SK-N-SH (cell line): ENCODE measurements around the gene ITGBL1. TPM values are rescaled to one million over a fixed set of nuclear protein-coding genes. Genes with fewer than 3 reads are reported as not detected.

Experiments used
- CTCF ChIA-PET: fragments of 300-600, 350-600 bp; formaldehyde crosslinking; extraction: SDS; loops from one replicate; lab custom pipeline; 2021; lab: Yijun Ruan, JAX
- POLR2A ChIA-PET: fragments of 350-600 bp; sonication (Branson Sonifier 250); formaldehyde crosslinking; extraction: SDS; loops from one replicate; lab custom pipeline; 2020; ENCODE audit warnings: antibody characterized with exemption, inconsistent platforms; lab: Yijun Ruan, JAX
- DNase-seq: peaks from one replicate; pipeline ENCODE4 v3.0.0; 2012
- H2AFZ ChIP-seq: fragments of 200-600 bp; sonication (generic); 2 replicates; pipeline ENCODE4 v1.8.1; 2016; ENCODE audit warnings: antibody characterized with exemption, mild to moderate bottlenecking, low read depth
- H3F3A ChIP-seq: fragments of 200-600 bp; sonication (generic); replicated peaks from 2 replicates; pipeline ENCODE3; 2016; ENCODE audit warnings: antibody characterized with exemption, mild to moderate bottlenecking; ENCODE audit not compliant: insufficient read depth
- H3K27ac ChIP-seq, 2 experiments: fragments of 200-500 bp in 1 of 2; fragments of 200-600 bp in 1 of 2; sonication (Bioruptor generic) in 1 of 2; sonication (generic), shearing (Covaris generic) in 1 of 2; 2 replicates each; pipeline versions ENCODE4 v1.5.1 to v1.6.1; 2014 to 2016; ENCODE audit warnings: low read depth in 2 of 2, inconsistent platforms in 1 of 2, low read length in 1 of 2, mild to moderate bottlenecking in 1 of 2, mixed read lengths in 1 of 2
- H3K27me3 ChIP-seq: fragments of 200-600 bp; sonication (generic), shearing (Covaris generic); 2 replicates; pipeline ENCODE4 v1.6.1; 2016; ENCODE audit warnings: mixed run types; ENCODE audit not compliant: insufficient read depth
- H3K36me3 ChIP-seq, 2 experiments: fragments of 200-500 bp in 1 of 2; fragments of 200-600 bp in 1 of 2; sonication (Bioruptor generic) in 1 of 2; sonication (generic) in 1 of 2; replicated peaks in 1 of 2; 2 replicates each; pipeline versions ENCODE3 to v1.5.1; 2014 to 2016; ENCODE audit warnings: low read length in 1 of 2, mild to moderate bottlenecking in 1 of 2; ENCODE audit not compliant: insufficient read depth in 2 of 2, control insufficient read depth in 1 of 2
- H3K4me1 ChIP-seq, 2 experiments: fragments of 200-500 bp in 1 of 2; fragments of 200-600 bp in 1 of 2; sonication (Bioruptor generic) in 1 of 2; sonication (generic), shearing (Covaris generic) in 1 of 2; 2 replicates each; pipeline versions ENCODE4 v1.5.1 to v1.6.1; 2014 to 2016; ENCODE audit warnings: low read depth in 1 of 2, low read length in 1 of 2, mixed run types in 1 of 2; ENCODE audit not compliant: insufficient read depth in 2 of 2, control insufficient read depth in 1 of 2
- H3K4me2 ChIP-seq: fragments of 200-600 bp; sonication (generic), shearing (Covaris generic); 2 replicates; pipeline ENCODE4 v1.6.1; 2017; ENCODE audit warnings: mixed run types
- H3K4me3 ChIP-seq, 2 experiments: fragments of 200-500 bp in 1 of 2; fragments of 200-600 bp in 1 of 2; sonication (Bioruptor generic) in 1 of 2; sonication (generic), shearing (Covaris generic) in 1 of 2; 2 replicates each; pipeline versions ENCODE4 v1.5.1 to v1.8.1; 2014 to 2016; ENCODE audit warnings: low read depth in 2 of 2, inconsistent platforms in 1 of 2, low read length in 1 of 2, mild to moderate bottlenecking in 1 of 2, mixed read lengths in 1 of 2, moderate library complexity in 1 of 2
- H3K79me2 ChIP-seq: fragments of 200-600 bp; sonication (generic); 2 replicates; pipeline ENCODE4 v1.8.1; 2017; ENCODE audit warnings: mild to moderate bottlenecking; ENCODE audit not compliant: insufficient read depth
- H3K9ac ChIP-seq: fragments of 200-600 bp; sonication (generic); 2 replicates; pipeline ENCODE4 v1.6.1; 2017; ENCODE audit warnings: mixed run types
- H3K9me2 ChIP-seq: fragments of 200-600 bp; sonication (generic); 2 replicates; pipeline ENCODE4 v1.6.1; 2017; ENCODE audit warnings: mixed run types
- H3K9me3 ChIP-seq: fragments of 200-600 bp; sonication (generic); 2 replicates; pipeline ENCODE4 v1.6.1; 2017; ENCODE audit warnings: mixed run types, mild to moderate bottlenecking, moderate library complexity
- H4K20me1 ChIP-seq: fragments of 200-600 bp; sonication (generic); 2 replicates; pipeline ENCODE4 v1.6.1; 2017; ENCODE audit warnings: mild to moderate bottlenecking, mixed run types; ENCODE audit not compliant: insufficient read depth
- CHD2 ChIP-seq: fragments of 150-350 bp; IDR thresholded peaks from 2 replicates; pipeline ENCODE4 v1.6.1; 2018; ENCODE audit warnings: low read length; ENCODE audit not compliant: partially characterized antibody
- ELF1 ChIP-seq: IDR thresholded peaks from 2 replicates; pipeline ENCODE4 v1.4.0; 2012
- EP300 ChIP-seq, 2 experiments: IDR thresholded peaks; 2 replicates each; pipeline versions ENCODE4 v1.4.0 to v1.6.1; 2012; ENCODE audit warnings: borderline replicate concordance in 1 of 2, low read depth in 1 of 2, low read length in 1 of 2
- EZH2phosphoT487 ChIP-seq: fragments of 200-600 bp; sonication (generic); IDR thresholded peaks from 2 replicates; pipeline ENCODE4 v1.6.1; 2017; ENCODE audit warnings: low read depth, mixed run types, mild to moderate bottlenecking, antibody characterized with exemption, moderate library complexity, borderline replicate concordance
- FOSL2 ChIP-seq: IDR thresholded peaks from 2 replicates; pipeline ENCODE4 v1.4.0; 2012; ENCODE audit warnings: low read depth, mild to moderate bottlenecking, moderate library complexity, borderline replicate concordance
- JUND ChIP-seq: IDR thresholded peaks from 2 replicates; pipeline ENCODE4 v1.4.0; 2012
- MXI1 ChIP-seq: IDR thresholded peaks from 2 replicates; pipeline ENCODE4 v1.6.1; 2012; ENCODE audit warnings: mild to moderate bottlenecking, low read depth, low read length, improper control_type of control experiment
- POLR2AphosphoS5 ChIP-seq: IDR thresholded peaks from 2 replicates; pipeline ENCODE4 v1.6.1; 2012; ENCODE audit warnings: low read depth, low read length
- RAD21 ChIP-seq: IDR thresholded peaks from 2 replicates; pipeline ENCODE4 v1.6.1; 2012; ENCODE audit warnings: mild to moderate bottlenecking, low read length
- RXRA ChIP-seq: IDR thresholded peaks from 2 replicates; pipeline ENCODE4 v1.4.0; 2012; ENCODE audit warnings: low read depth, mild to moderate bottlenecking, borderline replicate concordance
- TAF1 ChIP-seq: IDR thresholded peaks from 2 replicates; pipeline ENCODE4 v1.6.1; 2012; ENCODE audit warnings: low read depth, mild to moderate bottlenecking, low read length, moderate library complexity, borderline replicate concordance
- WGBS: methylation state at CpG from one replicate; pipeline ENCODE4 v1.1.6; 2017; ENCODE audit warnings: low lambda C conversion rate; 5-methylcytosine and 5-hydroxymethylcytosine counted together
- polyA plus RNA-seq, 3 experiments: library from polyadenylated mRNA; depleted of rRNA; stranded (reverse); fragments of >200 nt; gene quantifications; 2 replicates each; pipeline ENCODE4 v1.2.3, GENCODE V29; 2012
- TF ChIP-seq, protein P1 (sequence below): IDR thresholded peaks from 2 replicates; pipeline ENCODE4 v1.4.0; 2012; ENCODE audit warnings: low read depth, borderline replicate concordance
- TF ChIP-seq, protein P2 (sequence below): IDR thresholded peaks from 2 replicates; pipeline ENCODE4 v1.6.1; 2012; ENCODE audit warnings: mild to moderate bottlenecking, low read depth, low read length, moderate library complexity
- TF ChIP-seq, protein P3 (sequence below): IDR thresholded peaks from 2 replicates; pipeline ENCODE4 v1.4.0; 2012; ENCODE audit warnings: low read depth
- TF ChIP-seq, protein P4 (sequence below): fragments of 150-350 bp; IDR thresholded peaks from 2 replicates; pipeline ENCODE4 v1.6.1; 2016; ENCODE audit warnings: mild to moderate bottlenecking, low read depth, low read length
- TF ChIP-seq, protein P5 (sequence below): IDR thresholded peaks from 2 replicates; pipeline ENCODE4; 2012

Gene ITGBL1
- polyA plus RNA-seq, 1 of the 3 experiments (the other 2 are of a cell fraction): 78.7 TPM

DNA sequence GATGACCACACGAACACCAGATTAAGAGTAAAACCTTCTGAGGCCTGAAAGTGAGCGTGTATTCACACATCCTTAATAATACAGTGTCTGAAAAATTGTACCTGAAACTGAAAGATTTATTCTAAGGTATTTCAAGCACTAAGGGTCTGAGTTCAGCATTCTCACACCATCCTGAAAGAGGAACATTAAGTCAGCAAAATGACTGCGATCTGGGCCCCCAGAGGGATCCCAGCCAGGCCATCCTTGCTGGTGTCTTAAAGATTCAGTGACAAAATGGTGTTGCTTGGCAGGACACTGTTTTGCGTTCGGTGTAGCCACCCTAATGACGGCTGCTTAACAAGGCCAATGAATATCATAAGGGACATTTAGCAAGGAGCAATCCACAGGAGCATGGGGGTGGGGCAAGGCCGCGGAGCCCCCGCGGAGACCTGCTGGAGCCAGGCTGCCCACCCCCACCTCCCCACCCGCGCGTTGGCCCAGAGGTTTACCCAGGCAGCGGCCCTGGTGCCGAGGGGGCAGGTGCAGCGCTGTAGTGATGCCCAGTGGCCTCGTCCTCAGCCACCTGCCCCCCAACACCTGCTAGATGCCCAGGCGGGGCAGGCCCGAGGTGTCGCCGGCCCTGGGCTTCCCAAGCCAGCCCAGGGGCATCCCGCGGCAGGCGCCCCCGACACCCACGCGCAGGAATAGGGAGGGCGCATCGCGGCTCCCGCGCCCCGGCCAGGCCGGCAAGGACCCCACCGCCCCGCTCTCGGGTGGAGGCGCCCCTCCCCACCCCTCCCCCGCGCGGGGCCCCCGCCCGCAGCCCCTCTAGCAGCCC, 36.9 kb upstream of the ITGBL1 start:
- Histone ChIP-seq H2AFZ (peak overlapping the region; percentile 53), H3K9ac (peak overlapping the region; percentile 75; the same call in 1 of the 2 replicates), H3K27ac (no peak overlapping the region), H3K9me3 (no peaks in the 10 kb centered on the region), H3K4me1 (peaks cover 0 to 9% of the 10 kb centered on the region in 2 experiments; a peak in 1 of 4 replicates), H3K36me3 (no peaks in the 10 kb centered on the region), H3K27me3 (no peaks in the 10 kb centered on the region), H3K4me3 (peak overlapping the region; percentile 66 to 72), H3K79me2 (peaks cover 6% of the 10 kb centered on the region), H4K20me1 (no peaks in the 10 kb centered on the region), H3F3A (no peaks in the 10 kb centered on the region), H3K4me2 (peak overlapping the region; percentile 85), H3K9me2 (no peaks in the 10 kb centered on the region)
- TF ChIP-seq, protein P1, sequence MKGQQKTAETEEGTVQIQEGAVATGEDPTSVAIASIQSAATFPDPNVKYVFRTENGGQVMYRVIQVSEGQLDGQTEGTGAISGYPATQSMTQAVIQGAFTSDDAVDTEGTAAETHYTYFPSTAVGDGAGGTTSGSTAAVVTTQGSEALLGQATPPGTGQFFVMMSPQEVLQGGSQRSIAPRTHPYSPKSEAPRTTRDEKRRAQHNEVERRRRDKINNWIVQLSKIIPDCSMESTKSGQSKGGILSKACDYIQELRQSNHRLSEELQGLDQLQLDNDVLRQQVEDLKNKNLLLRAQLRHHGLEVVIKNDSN: no peak
- TF ChIP-seq JUND: no peak
- POLR2A ChIA-PET: no interaction called here
- CTCF ChIA-PET: interaction anchor here (1.3 kb wide), 1 partner anchor 271 kb away, joined by 5 read pairs; no protein-coding TSS in a partner anchor
- WGBS: 43% methylated on average over 7 of the region's 43 CpGs
- no peak for DNase-seq

DNA sequence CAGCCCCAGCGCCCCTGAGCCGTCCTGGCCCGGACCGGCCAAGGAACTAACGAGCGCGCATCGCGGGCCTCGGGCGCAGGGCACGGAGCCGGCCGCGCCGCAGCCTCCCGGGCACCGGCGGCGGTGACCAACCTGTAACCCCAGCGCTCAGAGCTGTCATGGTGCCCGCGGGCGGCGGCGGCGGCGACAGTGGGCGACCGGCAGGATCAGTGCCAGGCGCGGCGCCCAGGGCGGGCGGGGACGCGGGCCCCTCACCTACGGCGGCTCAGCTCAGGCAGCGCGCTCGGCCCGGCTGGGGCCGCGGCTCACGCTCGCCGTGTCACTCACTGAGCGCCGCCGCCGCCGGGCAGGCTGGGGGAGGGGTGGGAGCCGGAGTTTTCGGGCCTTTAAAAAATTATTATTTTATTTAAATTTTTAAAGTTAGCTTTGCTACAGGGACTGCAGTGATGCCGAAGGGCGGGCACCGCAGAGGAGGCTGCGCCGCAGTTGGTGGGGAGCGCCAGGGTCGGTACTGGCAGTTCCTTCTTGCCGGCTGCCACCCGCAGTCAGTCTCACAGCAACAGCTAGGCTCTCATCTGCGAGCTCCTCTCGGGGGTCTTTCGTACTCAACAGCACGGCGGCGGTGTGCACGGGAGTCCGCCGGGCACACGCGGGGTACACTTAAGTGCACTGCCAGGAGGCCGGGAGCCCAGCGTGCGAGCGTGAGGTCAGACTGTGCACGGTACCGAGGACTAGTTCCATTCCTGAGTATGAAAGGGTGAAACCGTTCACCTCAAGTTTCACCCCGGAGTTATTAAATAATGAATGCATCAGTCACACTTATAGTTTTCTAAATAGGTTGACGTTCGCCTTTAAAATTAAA, 36.1 kb upstream of the ITGBL1 start, which contains the start of gene NALCN:
TSS of gene NALCN (minus strand) at position 328 of the 862 bp plus-strand sequence. CDS start 17,382 bp downstream, outside the sequence.
- Histone ChIP-seq H3K27ac (peak within 1 kb of the TSS in 1 of 2 experiments; percentile 42; a peak in 1 of 4 replicates), H3K79me2 (peaks cover 6% of the 10 kb centered on the region), H4K20me1 (no peaks in the 10 kb centered on the region), H3K36me3 (no peaks in the 10 kb centered on the region), H3K9me2 (no peaks in the 10 kb centered on the region), H3K9me3 (no peaks in the 10 kb centered on the region), H3F3A (no peaks in the 10 kb centered on the region), H3K4me2 (peak within 1 kb of the TSS; percentile 85), H3K9ac (peak within 1 kb of the TSS; percentile 75), H2AFZ (peak within 1 kb of the TSS; percentile 85), H3K4me1 (peaks cover 0 to 9% of the 10 kb centered on the region in 2 experiments; a peak in 1 of 4 replicates), H3K4me3 (peak within 1 kb of the TSS; percentile 66 to 72), H3K27me3 (no peaks in the 10 kb centered on the region)
- WGBS: 4% methylated on average over 22 of the region's 85 CpGs
- CTCF ChIA-PET: interaction anchor here (0.9 to 1.3 kb wide), 2 partner anchors 11 to 272 kb away, joined by 4 to 5 read pairs; no protein-coding TSS in a partner anchor
- POLR2A ChIA-PET: interaction anchor here (0.6 kb wide), 1 partner anchor 64 kb away, joined by 3 read pairs; no protein-coding TSS in a partner anchor
- DNase-seq: peak; percentile 82
- TF ChIP-seq ELF1: no peak
- TF ChIP-seq, protein P2, sequence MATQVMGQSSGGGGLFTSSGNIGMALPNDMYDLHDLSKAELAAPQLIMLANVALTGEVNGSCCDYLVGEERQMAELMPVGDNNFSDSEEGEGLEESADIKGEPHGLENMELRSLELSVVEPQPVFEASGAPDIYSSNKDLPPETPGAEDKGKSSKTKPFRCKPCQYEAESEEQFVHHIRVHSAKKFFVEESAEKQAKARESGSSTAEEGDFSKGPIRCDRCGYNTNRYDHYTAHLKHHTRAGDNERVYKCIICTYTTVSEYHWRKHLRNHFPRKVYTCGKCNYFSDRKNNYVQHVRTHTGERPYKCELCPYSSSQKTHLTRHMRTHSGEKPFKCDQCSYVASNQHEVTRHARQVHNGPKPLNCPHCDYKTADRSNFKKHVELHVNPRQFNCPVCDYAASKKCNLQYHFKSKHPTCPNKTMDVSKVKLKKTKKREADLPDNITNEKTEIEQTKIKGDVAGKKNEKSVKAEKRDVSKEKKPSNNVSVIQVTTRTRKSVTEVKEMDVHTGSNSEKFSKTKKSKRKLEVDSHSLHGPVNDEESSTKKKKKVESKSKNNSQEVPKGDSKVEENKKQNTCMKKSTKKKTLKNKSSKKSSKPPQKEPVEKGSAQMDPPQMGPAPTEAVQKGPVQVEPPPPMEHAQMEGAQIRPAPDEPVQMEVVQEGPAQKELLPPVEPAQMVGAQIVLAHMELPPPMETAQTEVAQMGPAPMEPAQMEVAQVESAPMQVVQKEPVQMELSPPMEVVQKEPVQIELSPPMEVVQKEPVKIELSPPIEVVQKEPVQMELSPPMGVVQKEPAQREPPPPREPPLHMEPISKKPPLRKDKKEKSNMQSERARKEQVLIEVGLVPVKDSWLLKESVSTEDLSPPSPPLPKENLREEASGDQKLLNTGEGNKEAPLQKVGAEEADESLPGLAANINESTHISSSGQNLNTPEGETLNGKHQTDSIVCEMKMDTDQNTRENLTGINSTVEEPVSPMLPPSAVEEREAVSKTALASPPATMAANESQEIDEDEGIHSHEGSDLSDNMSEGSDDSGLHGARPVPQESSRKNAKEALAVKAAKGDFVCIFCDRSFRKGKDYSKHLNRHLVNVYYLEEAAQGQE: no peak
- TF ChIP-seq FOSL2: no peak
- TF ChIP-seq POLR2AphosphoS5: no peak
- TF ChIP-seq CHD2: no peak
- TF ChIP-seq RXRA: no peak
- TF ChIP-seq EZH2phosphoT487: no peak
- TF ChIP-seq MXI1: peak; percentile 9; the same call in 1 of the 2 replicates
- TF ChIP-seq RAD21: no peak
- no peak for TF ChIP-seq EP300 (IDR thresholded peaks at IDR 0.05; ENCODE audit: borderline replicate concordance in 1 of 2, low read depth in 1 of 2, low read length in 1 of 2)
- no peak for TF ChIP-seq TAF1
- no peak for TF ChIP-seq JUND
- TF ChIP-seq, protein P3, sequence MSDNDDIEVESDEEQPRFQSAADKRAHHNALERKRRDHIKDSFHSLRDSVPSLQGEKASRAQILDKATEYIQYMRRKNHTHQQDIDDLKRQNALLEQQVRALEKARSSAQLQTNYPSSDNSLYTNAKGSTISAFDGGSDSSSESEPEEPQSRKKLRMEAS: 0 out of 2 replicates have a peak, but pooled peaks have one; percentile 35
- TF ChIP-seq, protein P4, sequence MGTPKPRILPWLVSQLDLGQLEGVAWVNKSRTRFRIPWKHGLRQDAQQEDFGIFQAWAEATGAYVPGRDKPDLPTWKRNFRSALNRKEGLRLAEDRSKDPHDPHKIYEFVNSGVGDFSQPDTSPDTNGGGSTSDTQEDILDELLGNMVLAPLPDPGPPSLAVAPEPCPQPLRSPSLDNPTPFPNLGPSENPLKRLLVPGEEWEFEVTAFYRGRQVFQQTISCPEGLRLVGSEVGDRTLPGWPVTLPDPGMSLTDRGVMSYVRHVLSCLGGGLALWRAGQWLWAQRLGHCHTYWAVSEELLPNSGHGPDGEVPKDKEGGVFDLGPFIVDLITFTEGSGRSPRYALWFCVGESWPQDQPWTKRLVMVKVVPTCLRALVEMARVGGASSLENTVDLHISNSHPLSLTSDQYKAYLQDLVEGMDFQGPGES: no peak
- TF ChIP-seq, protein P5, sequence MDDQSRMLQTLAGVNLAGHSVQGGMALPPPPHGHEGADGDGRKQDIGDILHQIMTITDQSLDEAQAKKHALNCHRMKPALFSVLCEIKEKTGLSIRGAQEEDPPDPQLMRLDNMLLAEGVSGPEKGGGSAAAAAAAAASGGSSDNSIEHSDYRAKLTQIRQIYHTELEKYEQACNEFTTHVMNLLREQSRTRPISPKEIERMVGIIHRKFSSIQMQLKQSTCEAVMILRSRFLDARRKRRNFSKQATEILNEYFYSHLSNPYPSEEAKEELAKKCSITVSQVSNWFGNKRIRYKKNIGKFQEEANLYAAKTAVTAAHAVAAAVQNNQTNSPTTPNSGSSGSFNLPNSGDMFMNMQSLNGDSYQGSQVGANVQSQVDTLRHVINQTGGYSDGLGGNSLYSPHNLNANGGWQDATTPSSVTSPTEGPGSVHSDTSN: 0 out of 2 replicates have a peak, but pooled peaks have one; percentile 29
